HG03280 (cell line): Measurements from ENCODE around the gene CIRBP.
"Not testable (repeated sequence)": the region's sequence is repeated elsewhere in the genome, so short reads cannot be mapped to it uniquely, and the experiment has no call there.

Experiments used
- ATAC-seq: cut with Tn5 transposase; IDR thresholded peaks from one replicate; pipeline ENCODE4 v1.9.1; 2021; ENCODE audit warnings: mild to moderate bottlenecking, moderate library complexity; ENCODE audit not compliant: unreplicated experiment

The CIRBP gene

DNA sequence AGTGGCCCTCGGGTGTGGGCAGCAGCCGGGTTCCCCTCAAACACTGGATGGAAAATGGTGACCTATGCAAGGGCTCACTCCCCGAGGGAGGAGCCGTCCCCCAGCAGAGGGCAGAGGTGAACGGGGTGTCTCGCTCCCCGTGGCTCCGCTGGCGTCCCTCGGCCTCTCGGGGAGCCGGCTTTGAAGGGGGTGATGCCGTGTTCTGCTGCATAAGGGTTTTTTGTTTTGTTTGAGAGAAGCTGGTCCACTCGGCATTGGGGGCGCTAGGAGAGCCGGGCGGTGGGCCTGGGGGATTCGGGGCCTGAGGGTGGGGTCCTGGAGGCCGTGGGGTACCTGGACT lies 20.5 kb downstream of the CIRBP start:
- ATAC-seq, result no peak

DNA sequence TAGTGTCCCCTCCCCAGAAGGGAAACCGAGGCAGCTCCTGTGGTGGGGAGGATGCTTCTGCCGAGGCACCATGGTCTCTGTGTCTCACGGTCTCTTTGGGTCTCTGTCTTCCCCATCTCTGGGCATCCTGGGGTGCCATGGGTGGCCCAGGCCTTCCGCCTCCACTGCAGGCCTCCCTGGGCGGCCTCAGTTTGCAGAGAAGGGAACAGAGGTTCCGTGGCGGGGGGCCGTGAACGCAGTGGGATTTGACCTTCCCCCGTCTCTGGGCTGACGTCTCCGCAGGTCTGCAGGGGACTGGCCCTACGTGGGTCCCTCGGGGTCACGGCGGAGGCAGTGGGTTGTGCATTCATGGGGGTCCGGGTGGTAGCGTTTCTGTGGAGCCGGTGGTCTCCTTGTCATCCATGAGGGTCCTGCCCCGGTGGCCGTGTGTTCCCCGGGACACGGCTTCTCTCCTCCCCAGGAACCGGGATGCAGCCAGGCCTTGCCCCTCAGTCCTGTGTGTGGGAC lies 21.1 kb downstream of the CIRBP start:
- no peak for ATAC-seq

DNA sequence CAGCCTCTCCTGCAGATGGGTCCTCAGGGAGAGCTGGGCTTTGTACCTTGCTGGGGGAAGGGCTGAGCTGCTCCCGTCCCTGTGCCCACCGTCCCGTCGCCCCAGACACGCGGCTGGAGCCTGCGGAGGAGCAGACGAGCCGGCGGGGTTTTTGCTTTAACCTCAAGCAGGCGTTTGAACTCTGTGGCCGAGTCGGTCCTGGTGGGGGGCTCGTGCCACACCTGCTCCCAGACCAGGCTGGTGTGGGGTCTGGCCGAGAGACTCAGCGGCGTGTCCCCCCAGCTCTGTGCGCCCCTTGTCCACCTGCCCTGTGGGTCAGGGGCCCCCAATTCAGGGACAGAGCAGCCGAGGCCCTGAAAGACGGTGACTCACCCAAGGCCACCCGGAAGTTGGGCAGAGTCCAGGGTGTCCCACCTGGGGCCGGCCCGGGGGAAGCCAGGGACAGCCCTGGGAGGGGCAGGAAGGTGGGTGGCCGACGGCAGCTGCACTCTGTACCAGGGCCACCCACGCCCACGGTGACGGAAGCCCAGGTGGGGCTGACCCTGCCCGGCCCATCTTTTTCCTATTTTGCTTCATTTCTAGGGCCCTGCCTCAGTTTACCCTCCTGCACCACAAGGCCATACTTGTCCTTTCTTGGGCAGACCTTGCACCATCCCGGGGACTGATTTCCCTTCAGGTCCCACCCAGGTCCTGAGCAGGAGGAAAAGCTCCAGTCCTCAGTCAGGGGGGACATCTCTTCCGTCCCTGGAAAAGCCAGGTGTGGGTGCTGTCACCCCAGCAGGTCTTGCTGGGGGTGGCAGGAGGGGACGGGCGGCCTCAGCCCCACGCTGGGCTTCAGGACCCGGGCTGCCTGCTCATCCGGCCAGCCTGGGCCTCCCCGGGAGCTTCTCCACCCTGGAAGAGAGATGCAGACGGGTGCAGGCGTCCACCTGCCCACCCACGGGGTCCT lies 21.8 kb downstream of the CIRBP start:
- ATAC-seq, result no peak

- ATAC-seq, result no peak
Measured at GRCh38 chr19:1291761-1292418, 22.8 kb downstream of the CIRBP start.

- no peak for ATAC-seq
Measured at GRCh38 chr19:1292419-1293151, 23.5 kb downstream of the CIRBP start.

DNA sequence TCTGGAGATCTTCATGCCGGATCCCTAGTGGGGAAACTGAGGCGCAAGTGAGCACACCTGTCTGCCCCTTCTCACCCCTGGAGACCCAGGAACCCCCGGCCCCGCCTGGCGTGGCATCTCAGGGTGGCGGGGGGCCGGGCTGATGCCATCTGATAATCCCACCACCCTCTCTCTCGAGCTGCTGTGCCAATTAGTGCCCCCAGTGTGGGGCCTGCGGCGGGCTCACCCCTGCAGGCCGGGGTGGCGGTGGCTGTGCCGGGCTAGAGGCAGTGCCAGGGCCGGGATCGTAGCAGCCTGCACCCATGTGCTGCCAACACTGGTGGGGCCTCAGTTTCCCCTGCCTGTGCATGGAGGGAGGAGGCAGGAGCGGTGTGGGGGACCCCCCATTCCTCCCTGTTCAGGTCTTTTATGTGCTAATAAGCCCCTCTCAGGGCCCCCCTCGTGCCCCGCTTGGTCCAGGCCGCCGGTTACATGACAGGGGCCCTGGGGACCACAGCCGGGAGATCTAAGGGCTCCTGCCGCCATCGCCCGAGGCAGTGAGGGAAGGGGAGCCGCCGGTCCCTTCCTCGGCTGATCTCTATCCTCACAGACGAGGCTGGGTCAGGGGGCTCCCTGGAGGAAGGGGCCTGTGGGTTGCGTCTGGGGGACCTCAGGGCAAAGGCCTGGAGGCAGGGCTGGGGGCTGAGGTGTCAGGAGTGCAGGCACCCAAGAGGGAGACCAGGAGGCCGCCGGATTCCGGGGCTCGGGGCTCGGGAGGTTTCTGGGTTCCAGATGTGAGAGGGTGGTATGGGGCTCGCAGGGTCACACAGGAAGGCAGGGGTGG lies 24.9 kb downstream of the CIRBP start:
- ATAC-seq, result no peak

GRCh38 chr19:1294688-1295087 lies 25.6 kb downstream of the CIRBP start:
- ATAC-seq, result no peak

GRCh38 chr19:1295169-1296012 lies 26.3 kb downstream of the CIRBP start:
- ATAC-seq, result no peak

DNA sequence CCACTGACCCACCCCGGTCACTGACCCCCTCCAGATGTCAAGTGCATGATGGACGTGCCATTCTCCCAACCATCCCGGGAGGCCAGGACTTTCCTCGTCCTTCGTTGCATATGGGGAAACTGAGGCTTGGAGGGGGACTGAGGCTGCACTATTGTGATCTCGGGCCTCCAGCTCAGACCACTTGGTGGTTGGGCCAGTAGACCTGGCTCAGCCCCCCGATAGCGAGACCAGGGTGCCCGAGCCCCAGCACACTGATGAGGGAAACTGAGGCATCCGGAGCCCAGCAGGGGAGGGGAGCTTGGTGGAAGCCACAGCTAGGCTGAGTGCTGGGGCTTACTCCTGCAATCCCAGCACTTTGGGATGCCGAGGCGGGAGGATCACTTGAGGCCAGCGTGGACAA lies 26.9 kb downstream of the CIRBP start:
- no peak for ATAC-seq

DNA sequence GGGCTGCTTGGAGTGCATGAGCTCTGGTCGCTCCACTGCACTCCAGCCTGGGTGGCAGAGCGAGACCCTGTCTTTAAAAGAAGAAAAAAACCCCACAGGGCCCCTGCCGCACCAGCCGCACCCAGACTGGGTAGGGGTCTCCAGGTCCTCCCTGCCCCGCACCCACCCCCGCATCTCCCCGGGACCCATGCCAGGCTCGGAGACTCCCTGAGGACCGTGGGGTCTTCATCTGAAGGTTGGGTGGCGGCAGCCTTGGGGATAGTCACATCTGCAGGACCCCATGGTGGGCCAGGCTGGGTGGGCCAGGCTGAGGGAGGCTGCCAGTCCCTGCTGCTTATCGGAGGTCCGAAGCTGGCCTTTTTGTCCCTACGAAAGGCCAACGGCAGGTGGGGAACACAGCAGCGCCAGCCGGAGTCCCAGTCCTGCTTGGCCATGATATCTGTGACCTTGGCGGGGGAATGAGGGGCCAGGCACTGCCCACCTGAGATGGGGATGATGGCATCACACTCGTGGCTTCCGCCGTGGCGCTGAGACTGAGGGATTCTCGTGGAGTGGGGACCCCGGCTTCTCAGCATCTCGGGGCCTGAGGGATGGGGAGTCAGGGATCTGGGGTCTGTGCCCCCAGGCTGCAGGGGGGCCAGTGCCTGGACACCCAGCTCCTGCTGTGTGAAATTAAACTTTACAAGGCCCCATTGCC lies 27.6 kb downstream of the CIRBP start:
- no peak for ATAC-seq

GRCh38 chr19:1298235-1298634 lies 29.1 kb downstream of the CIRBP start:
- ATAC-seq, result no peak

DNA sequence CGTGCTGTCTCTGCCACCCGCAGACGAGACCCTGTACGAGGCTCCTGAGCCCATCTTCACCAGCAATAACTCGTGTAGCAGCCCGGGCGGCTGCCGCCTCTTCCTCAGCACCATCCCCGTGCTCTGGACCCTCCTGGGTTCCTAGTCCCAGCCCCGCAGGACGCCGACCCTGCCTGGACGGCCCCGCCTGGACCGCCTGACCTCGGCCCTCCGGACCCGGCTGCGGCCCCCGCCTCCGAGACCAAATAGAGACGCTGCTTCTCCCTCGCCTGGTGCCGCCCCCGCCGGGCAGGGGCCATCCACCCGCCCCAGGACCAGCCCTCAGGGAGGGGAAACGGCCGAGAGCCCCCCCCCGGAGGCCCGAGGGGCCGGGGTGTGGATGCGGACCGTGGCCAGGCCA lies 30.7 kb downstream of the CIRBP start:
- ATAC-seq, result no peak

DNA sequence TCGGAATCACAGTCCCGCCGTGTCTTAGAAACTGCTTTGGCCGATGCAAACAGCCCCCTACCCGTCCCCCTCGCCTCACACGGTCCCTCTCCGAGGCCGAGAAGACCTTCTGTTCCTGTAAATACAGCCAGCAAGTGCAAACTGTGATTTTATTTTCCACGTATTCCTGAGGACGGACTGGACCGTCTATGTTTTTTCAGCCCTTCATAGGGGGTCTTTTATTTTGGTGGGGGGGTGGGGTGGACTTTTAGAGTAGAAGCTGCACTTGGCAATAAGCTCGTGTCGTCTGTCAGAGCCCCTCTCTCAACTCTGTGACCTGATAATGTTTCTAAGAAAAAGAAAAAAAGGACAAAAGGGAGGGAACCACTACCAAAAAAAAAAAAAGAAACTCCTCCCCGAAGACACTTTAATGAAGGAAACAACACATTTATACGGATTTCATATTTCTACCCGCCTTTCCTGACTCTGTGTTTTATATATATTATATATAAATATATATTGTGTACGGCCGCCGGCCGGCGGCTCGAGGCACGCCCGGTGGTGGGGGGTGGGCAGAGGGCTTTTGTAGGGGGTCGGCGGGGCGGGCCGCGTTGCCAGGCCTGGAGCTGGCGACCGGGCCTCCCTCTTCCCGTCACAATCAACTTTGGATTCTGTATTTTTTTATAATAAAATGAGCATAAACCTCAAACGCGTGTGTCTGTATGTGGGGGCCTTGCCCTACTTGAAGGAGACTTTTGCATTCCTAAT lies 31.8 kb downstream of the CIRBP start:
- no peak for ATAC-seq

DNA sequence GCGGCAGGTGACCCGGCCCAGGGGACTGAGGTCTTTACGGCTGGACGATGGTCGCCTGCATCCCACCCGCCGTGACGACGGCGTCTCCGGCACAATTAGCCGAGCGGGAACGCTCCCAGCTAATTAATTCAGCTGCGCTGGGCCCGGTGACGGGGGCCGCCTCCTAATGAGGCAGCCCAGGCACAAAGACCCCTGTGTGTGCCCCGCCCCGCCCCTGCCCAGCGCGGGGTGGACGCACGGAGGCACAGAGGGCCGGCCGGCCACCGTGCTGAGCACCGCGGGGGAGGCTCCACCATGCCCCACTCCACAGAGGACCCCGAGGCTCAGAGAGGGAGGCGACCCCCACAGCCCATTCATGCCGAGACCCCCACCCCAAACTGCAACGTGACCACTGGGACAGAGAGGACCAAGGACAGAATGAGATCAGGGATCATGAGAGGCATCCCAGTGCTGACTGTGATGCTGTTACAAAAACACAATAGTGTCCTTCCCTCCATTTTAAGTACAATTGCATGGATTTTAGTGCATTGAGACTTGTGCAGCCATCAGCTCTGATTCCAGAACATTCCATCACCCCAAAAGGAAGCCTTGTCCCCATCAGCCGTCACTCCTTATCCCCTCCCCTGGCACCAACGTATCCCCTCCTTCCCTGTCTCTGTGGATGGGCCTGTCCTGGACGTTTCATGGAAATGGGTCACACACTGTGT lies 33.6 kb downstream of the CIRBP start:
- no peak for ATAC-seq

DNA sequence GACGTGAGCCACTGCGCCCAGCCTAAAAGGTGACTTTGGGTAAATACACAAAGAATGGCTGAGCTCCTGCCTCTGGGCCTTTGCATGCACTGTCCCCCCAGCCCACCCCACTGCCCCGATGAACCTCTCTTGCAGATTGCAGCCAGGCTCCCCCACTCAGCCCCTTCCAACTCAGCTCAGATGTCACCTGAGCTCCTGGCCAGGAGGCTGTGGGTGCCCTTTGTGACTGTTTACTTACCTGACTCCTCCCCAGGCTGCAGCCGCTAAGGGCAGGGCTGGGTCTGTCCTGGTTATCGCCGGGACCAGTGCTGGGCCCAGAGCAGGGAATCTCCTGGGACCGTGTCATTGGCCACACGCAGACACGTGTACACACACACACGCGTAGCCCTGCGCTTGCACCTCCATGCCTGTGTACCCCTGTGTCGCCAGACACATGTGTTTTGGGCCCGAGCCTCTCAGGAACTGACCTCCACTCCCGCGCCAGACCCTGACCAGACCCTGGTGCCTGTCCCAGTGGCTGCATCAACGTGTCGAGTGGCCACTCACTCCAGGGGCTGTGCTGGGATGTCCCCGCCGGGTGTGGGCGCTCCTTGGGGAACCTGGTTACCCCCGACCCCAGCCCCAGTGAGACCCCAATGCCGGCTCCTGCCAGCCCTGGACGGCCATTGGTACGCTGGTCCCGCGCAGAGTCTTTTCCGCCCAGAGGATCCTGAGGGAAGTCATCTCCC lies 35.2 kb downstream of the CIRBP start:
- ATAC-seq, result no peak

DNA sequence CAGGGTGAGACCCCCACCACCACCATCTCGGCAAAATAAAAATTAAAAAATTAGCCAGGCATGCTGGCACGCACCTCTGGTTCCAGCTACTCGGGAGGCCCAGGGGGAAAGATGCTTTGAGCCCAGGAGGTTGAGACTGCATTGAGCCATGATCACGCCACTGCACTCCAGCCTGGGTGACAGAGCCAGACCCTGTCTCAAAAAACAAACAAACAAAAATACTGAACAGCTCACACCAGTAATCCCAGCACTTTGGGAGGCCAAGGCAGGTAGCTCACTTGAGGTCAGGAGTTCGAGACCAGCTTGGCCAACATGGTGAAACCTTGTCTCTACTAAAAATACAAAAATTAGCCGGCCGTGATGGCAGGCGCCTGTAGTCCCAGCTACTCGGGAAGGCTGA lies 36.2 kb downstream of the CIRBP start:
- ATAC-seq, result not testable (repeated sequence)

DNA sequence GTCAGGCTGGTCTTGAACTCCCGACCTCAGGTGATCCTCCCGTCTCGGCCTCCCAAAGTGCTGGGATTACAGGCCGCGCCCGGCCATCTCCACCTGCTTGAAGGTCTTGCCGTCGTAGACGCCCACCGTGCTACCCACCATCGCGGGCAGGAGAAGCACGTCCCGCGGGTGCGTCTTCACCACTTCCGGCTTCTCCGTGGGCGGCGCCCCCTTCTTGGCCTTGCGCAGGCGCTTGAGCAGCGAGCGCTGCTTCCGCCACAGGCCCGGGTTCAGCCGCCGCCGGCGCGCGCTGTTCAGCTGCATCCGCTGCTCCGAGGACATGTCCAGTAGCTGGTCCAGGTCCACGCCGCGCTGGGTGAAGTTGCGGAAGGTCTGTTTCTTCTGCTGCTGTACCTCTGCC lies 38.2 kb downstream of the CIRBP start:
- ATAC-seq, result no peak
